ENCODE measurements around the gene CYCS.

The CYCS gene

DNA sequence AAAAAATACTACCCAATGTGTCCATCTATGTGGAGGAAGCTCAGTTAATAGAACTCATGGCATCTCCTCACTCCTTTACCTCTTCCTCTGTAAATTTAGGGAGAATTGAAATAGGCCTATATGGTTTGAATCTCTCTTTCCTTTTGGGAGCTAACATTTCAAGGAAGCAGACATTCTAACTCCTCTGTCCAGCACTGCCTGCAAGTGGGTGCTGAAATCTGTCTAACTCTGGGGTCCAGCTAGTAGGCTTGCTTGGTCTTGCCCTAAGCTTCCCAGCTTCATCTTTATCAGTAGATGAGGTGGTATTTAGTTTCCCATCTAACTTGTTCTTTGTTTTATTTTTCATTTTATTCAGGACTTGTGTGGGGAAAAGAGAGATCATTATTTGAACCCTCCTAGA is 23.2 kb downstream of the CYCS start (continued):
- TF ChIP-seq, protein P1, sequence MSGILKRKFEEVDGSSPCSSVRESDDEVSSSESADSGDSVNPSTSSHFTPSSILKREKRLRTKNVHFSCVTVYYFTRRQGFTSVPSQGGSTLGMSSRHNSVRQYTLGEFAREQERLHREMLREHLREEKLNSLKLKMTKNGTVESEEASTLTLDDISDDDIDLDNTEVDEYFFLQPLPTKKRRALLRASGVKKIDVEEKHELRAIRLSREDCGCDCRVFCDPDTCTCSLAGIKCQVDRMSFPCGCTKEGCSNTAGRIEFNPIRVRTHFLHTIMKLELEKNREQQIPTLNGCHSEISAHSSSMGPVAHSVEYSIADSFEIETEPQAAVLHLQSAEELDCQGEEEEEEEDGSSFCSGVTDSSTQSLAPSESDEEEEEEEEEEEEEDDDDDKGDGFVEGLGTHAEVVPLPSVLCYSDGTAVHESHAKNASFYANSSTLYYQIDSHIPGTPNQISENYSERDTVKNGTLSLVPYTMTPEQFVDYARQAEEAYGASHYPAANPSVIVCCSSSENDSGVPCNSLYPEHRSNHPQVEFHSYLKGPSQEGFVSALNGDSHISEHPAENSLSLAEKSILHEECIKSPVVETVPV (CRISPR knock-in tag; IDR thresholded peaks at IDR 0.05), result no peak
- no peak for TF ChIP-seq TCF4 (CRISPR knock-in tag; IDR thresholded peaks at IDR 0.05; ENCODE audit: borderline replicate concordance)
- TF ChIP-seq BACH2 (CRISPR knock-in tag; IDR thresholded peaks at IDR 0.05; ENCODE audit: borderline replicate concordance), result no peak
- no peak for TF ChIP-seq ZNF70 (CRISPR knock-in tag; IDR thresholded peaks at IDR 0.05)

DNA sequence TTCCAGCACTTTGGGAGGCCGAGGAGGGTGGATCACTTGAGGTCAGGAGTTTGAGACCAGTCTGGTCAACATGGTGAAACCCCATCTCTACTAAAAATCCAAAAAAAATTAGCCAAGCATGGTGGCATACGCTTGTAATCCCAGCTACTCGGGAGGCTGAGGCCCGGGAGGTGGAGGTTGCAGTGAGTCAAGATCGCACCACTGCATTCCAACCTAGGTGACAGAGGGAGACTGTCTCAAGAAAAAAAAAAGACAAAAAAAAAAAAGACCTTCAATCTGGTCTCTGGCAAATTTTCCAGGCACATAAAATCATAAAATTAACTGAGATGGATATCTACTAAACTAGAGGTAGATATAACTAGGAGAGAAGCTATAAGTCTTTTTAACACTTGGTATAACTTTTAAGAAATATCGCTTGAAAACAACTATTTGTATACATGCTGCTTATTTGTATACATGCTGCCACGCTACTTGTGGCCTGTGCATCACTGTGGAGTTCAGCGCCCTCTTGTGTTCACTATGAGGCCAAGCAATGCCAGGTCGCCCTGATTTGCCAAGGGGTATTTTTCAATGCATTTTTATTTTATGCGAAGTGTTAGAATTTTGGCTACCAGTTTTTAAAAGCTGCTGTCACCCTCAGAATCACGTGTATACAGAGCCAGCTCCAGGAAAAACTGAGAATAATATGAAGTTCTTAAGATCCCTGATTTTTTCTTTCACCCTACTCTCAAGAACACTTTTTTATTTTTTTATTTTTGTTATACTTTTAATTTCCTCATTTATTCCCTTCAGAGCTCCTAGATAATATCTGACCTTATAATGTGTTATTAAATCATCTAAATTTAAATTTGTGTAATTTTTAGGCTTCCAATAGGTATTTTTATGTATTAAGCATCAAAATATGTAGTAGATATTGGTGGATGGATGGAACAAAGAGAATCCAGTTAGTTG is 26.7 kb downstream of the CYCS start:
- peak; percentile 86 for ATAC-seq
- no peak for TF ChIP-seq BACH2 (CRISPR knock-in tag; IDR thresholded peaks at IDR 0.05; ENCODE audit: borderline replicate concordance)
- no peak for TF ChIP-seq ZFP3 (CRISPR knock-in tag; IDR thresholded peaks at IDR 0.05)
- no peak for TF ChIP-seq RARB (CRISPR knock-in tag; IDR thresholded peaks at IDR 0.05)
- no peak for TF ChIP-seq OSR1 (CRISPR knock-in tag; IDR thresholded peaks at IDR 0.05)
- TF ChIP-seq PPARA (CRISPR knock-in tag; IDR thresholded peaks at IDR 0.05; ENCODE audit: borderline replicate concordance), result no peak

DNA sequence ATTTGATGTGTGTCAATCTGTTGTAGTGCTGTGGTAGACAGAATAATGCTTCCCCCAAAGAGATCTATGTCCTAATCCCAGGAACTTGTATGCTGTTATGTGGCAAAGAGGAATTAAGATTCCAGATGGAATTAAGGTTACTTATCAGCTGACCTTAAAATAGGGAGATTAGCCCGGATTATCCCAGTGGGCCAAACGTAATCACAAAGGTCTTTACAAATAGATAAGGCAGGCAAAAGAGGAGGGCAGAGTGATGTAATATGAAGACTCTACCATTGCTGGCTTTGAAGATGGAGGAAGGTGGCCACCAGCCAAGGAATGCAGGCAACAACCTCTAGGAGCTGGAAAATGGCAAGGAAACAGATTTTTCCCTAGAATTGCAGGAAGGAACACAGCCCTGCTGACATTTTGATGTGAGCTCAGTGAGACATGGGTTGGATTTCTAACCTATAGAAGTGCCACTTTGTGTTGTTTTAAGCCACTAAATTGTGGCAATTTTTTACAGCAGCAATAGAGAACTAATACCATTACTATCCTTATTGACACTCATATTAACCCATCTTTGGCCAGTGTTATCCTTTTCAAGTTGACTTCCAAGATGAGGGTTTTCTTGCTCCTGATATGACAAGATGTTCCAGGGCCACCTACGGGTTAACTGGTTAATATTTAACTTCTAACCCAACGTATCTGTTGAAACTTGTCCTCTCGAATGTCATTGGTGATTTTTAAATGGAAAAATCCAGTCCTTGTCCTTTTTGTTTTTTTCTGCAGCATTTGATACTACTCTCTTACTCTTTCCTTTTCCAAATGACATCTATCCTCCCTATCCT is 29.3 kb downstream of the CYCS start:
- ATAC-seq, result no peak
- TF ChIP-seq ZC3H10 (CRISPR knock-in tag; IDR thresholded peaks at IDR 0.05) (no peak), PPARA (CRISPR knock-in tag; IDR thresholded peaks at IDR 0.05; ENCODE audit: borderline replicate concordance) (no peak), TCF4 (CRISPR knock-in tag; IDR thresholded peaks at IDR 0.05; ENCODE audit: borderline replicate concordance) (no peak)
- TF ChIP-seq, protein P2, sequence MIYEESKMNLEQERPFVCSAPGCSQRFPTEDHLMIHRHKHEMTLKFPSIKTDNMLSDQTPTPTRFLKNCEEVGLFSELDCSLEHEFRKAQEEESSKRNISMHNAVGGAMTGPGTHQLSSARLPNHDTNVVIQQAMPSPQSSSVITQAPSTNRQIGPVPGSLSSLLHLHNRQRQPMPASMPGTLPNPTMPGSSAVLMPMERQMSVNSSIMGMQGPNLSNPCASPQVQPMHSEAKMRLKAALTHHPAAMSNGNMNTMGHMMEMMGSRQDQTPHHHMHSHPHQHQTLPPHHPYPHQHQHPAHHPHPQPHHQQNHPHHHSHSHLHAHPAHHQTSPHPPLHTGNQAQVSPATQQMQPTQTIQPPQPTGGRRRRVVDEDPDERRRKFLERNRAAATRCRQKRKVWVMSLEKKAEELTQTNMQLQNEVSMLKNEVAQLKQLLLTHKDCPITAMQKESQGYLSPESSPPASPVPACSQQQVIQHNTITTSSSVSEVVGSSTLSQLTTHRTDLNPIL (CRISPR knock-in tag; IDR thresholded peaks at IDR 0.05; ENCODE audit: low read depth), result no peak
- TF ChIP-seq, protein P3, sequence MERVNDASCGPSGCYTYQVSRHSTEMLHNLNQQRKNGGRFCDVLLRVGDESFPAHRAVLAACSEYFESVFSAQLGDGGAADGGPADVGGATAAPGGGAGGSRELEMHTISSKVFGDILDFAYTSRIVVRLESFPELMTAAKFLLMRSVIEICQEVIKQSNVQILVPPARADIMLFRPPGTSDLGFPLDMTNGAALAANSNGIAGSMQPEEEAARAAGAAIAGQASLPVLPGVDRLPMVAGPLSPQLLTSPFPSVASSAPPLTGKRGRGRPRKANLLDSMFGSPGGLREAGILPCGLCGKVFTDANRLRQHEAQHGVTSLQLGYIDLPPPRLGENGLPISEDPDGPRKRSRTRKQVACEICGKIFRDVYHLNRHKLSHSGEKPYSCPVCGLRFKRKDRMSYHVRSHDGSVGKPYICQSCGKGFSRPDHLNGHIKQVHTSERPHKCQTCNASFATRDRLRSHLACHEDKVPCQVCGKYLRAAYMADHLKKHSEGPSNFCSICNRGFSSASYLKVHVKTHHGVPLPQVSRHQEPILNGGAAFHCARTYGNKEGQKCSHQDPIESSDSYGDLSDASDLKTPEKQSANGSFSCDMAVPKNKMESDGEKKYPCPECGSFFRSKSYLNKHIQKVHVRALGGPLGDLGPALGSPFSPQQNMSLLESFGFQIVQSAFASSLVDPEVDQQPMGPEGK (CRISPR knock-in tag; IDR thresholded peaks at IDR 0.05; ENCODE audit: borderline replicate concordance), result no peak

DNA sequence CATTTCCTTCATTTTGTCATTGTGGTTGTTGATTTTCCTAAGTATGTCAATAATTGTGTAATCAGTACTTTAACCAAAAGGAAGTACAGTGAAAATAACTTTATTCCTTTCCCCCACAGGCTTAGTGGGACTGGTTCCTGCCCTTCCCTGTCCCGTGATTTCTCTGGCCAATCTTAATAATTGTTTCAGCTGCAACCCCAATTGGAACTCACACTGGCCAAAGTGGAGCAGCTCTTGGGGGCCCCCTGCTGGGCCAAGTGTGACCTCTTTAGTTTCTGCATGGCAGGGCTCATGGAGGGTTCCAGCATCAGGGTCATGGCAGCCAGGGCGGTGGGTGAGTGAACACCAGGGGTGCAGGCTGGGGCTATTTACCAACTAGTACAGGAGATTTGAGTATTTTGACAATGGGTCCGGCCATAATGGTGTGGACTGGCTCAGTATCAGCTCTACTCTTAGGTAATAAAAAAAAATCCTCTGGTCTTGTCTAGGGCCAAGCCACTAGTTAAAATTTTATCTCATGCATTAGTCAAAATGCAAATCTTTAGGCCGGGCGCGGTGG is 31.7 kb downstream of the CYCS start:
- ATAC-seq, result peak; percentile 95
- TF ChIP-seq ZFP3 (CRISPR knock-in tag; IDR thresholded peaks at IDR 0.05) (no peak), SNAI2 (CRISPR knock-in tag; IDR thresholded peaks at IDR 0.05) (no peak), ESRRG (CRISPR knock-in tag; IDR thresholded peaks at IDR 0.05) (no peak), ZFP30 (CRISPR knock-in tag; IDR thresholded peaks at IDR 0.05) (no peak), OSR1 (CRISPR knock-in tag; IDR thresholded peaks at IDR 0.05) (no peak), TOX (CRISPR knock-in tag; IDR thresholded peaks at IDR 0.05; ENCODE audit: borderline replicate concordance) (no peak), GLIS3 (CRISPR knock-in tag; IDR thresholded peaks at IDR 0.05) (no peak), ZNF565 (CRISPR knock-in tag; conservative IDR thresholded peaks at IDR 0.05; ENCODE audit: low read depth) (no peak), CSDC2 (CRISPR knock-in tag; IDR thresholded peaks at IDR 0.05) (no peak), ZC3H10 (CRISPR knock-in tag; IDR thresholded peaks at IDR 0.05) (no peak), ISL1 (CRISPR knock-in tag; IDR thresholded peaks at IDR 0.05) (no peak), PPARA (CRISPR knock-in tag; IDR thresholded peaks at IDR 0.05; ENCODE audit: borderline replicate concordance) (no peak), ZNF8 (CRISPR knock-in tag; IDR thresholded peaks at IDR 0.05) (no peak)

DNA sequence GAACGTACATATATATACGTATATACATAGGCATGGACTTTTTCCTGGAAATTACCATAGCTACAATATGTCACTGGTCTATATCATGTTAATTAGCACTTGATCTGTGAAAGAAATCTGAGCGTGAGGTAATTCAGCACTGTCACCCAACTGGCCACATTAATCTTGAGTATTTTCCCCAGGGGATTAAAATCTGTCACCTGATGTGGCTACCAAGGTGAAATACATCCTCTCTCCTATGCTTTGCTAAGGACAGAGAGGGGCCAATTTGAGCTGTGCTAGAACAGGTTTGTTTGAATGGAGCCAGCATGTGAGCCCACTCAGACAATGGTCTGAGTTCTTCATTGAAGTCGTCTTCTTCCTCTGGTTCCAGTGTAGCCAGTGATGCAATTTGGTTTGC is 33.3 kb downstream of the CYCS start:
- TF ChIP-seq, protein P2 (CRISPR knock-in tag; IDR thresholded peaks at IDR 0.05; ENCODE audit: low read depth), result no peak
- TF ChIP-seq CSDC2 (CRISPR knock-in tag; IDR thresholded peaks at IDR 0.05) (no peak), ZNF565 (CRISPR knock-in tag; conservative IDR thresholded peaks at IDR 0.05; ENCODE audit: low read depth) (no peak), ARNTL (CRISPR knock-in tag; IDR thresholded peaks at IDR 0.05; ENCODE audit: borderline replicate concordance, low read depth) (no peak), TOX (CRISPR knock-in tag; IDR thresholded peaks at IDR 0.05; ENCODE audit: borderline replicate concordance) (no peak), BACH2 (CRISPR knock-in tag; IDR thresholded peaks at IDR 0.05; ENCODE audit: borderline replicate concordance) (no peak), TCF4 (CRISPR knock-in tag; IDR thresholded peaks at IDR 0.05; ENCODE audit: borderline replicate concordance) (no peak), PPARA (CRISPR knock-in tag; IDR thresholded peaks at IDR 0.05; ENCODE audit: borderline replicate concordance) (no peak)
- TF ChIP-seq, protein P4, sequence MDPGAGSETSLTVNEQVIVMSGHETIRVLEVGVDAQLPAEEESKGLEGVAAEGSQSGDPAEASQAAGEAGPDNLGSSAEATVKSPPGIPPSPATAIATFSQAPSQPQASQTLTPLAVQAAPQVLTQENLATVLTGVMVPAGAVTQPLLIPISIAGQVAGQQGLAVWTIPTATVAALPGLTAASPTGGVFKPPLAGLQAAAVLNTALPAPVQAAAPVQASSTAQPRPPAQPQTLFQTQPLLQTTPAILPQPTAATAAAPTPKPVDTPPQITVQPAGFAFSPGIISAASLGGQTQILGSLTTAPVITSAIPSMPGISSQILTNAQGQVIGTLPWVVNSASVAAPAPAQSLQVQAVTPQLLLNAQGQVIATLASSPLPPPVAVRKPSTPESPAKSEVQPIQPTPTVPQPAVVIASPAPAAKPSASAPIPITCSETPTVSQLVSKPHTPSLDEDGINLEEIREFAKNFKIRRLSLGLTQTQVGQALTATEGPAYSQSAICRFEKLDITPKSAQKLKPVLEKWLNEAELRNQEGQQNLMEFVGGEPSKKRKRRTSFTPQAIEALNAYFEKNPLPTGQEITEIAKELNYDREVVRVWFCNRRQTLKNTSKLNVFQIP (CRISPR knock-in tag; IDR thresholded peaks at IDR 0.05; ENCODE audit: borderline replicate concordance, low read depth), result no peak
- ATAC-seq, result no peak
